ENCODE results near the gene SDC1. TPM values are rescaled to one million over a fixed set of nuclear protein-coding genes. Genes with fewer than 3 reads are reported as not detected.

Gene SDC1
- total and polyA plus RNA-seq, 4 donors: 0.66 to 5.4 (median 1.4) TPM

- no peaks in the 10 kb centered on the region for H3K9me3 ChIP-seq (ENCODE audit: control insufficient read depth, low read length)
- H3K27me3 ChIP-seq (ENCODE audit: control insufficient read depth in 1 of 2, insufficient read depth in 2 of 2, low read length in 1 of 2): no peaks in the 10 kb centered on the region
- no peak for ATAC-seq (ENCODE audit: low FRiP score)
- H3K27ac ChIP-seq (ENCODE audit: low read depth in 1 of 2, low read length in 2 of 2): no peak overlapping the region
- intact Hi-C loops (cut with DNase I): no loop called here
- H3K36me3 ChIP-seq (ENCODE audit: control insufficient read depth in 1 of 2, insufficient read depth in 2 of 2, low read length in 1 of 2): no peaks in the 10 kb centered on the region
- no peak overlapping the region for H3K4me3 ChIP-seq (ENCODE audit: low read length in 2 of 2)
- DNase-seq: peak in 1 of 2 donors; percentile 57
- H3K4me1 ChIP-seq (ENCODE audit: control insufficient read depth in 1 of 2, insufficient read depth in 2 of 2, low read length in 2 of 2): no peaks in the 10 kb centered on the region
- 93 to 95% methylated on average over 20 to 21 of the region's 21 CpGs for WGBS, 2 donors
These were observed 7.6 kb downstream of the SDC1 start for GRCh38 chr2:20217041-20217970.

- no peak overlapping the region for H3K27ac ChIP-seq (ENCODE audit: low read depth in 1 of 2, low read length in 2 of 2)
- H3K4me1 ChIP-seq (ENCODE audit: control insufficient read depth in 1 of 2, insufficient read depth in 2 of 2, low read length in 2 of 2): no peaks in the 10 kb centered on the region
- ATAC-seq (ENCODE audit: low FRiP score) (no peak), DNase-seq (peak in 1 of 2 donors; percentile 68)
- no peaks in the 10 kb centered on the region for H3K27me3 ChIP-seq (ENCODE audit: control insufficient read depth in 1 of 2, insufficient read depth in 2 of 2, low read length in 1 of 2)
- no peaks in the 10 kb centered on the region for H3K36me3 ChIP-seq (ENCODE audit: control insufficient read depth in 1 of 2, insufficient read depth in 2 of 2, low read length in 1 of 2)
- no peaks in the 10 kb centered on the region for H3K9me3 ChIP-seq (ENCODE audit: control insufficient read depth, low read length)
- intact Hi-C loops (cut with DNase I): no loop called here
- no peak overlapping the region for H3K4me3 ChIP-seq (ENCODE audit: low read length in 2 of 2)
- 93% methylated on average over 22 of the region's 22 CpGs for WGBS, 2 donors
These were observed 8.6 kb downstream of the SDC1 start for GRCh38 chr2:20216130-20217025.

GRCh38 chr2:20215183-20216040 lies 9.5 kb downstream of the SDC1 start:
- ATAC-seq (ENCODE audit: low FRiP score) (no peak), DNase-seq (peak in 1 of 2 donors; percentile 57)
- no peak overlapping the region for H3K4me3 ChIP-seq (ENCODE audit: low read length in 2 of 2)
- no peaks in the 10 kb centered on the region for H3K27me3 ChIP-seq (ENCODE audit: control insufficient read depth in 1 of 2, insufficient read depth in 2 of 2, low read length in 1 of 2)
- intact Hi-C loops (cut with DNase I): no loop called here
- no peaks in the 10 kb centered on the region for H3K4me1 ChIP-seq (ENCODE audit: control insufficient read depth in 1 of 2, insufficient read depth in 2 of 2, low read length in 2 of 2)
- H3K9me3 ChIP-seq (ENCODE audit: control insufficient read depth, low read length): no peaks in the 10 kb centered on the region
- WGBS, 2 donors: 89 to 92% methylated on average over 13 of the region's 13 CpGs
- H3K27ac ChIP-seq (ENCODE audit: low read depth in 1 of 2, low read length in 2 of 2): no peak overlapping the region
- H3K36me3 ChIP-seq (ENCODE audit: control insufficient read depth in 1 of 2, insufficient read depth in 2 of 2, low read length in 1 of 2): no peaks in the 10 kb centered on the region

GRCh38 chr2:20214566-20215182 lies 10.3 kb downstream of the SDC1 start:
- no peak overlapping the region for H3K4me3 ChIP-seq (ENCODE audit: low read length in 2 of 2)
- no peak for DNase-seq
- H3K36me3 ChIP-seq (ENCODE audit: control insufficient read depth in 1 of 2, insufficient read depth in 2 of 2, low read length in 1 of 2): no peaks in the 10 kb centered on the region
- no peaks in the 10 kb centered on the region for H3K27me3 ChIP-seq (ENCODE audit: control insufficient read depth in 1 of 2, insufficient read depth in 2 of 2, low read length in 1 of 2)
- WGBS, 2 donors: 83 to 91% methylated on average over 2 of the region's 2 CpGs
- ATAC-seq (ENCODE audit: low FRiP score): no peak
- intact Hi-C loops (cut with DNase I): no loop called here
- no peaks in the 10 kb centered on the region for H3K9me3 ChIP-seq (ENCODE audit: control insufficient read depth, low read length)
- no peaks in the 10 kb centered on the region for H3K4me1 ChIP-seq (ENCODE audit: control insufficient read depth in 1 of 2, insufficient read depth in 2 of 2, low read length in 2 of 2)
- H3K27ac ChIP-seq (ENCODE audit: low read depth in 1 of 2, low read length in 2 of 2): no peak overlapping the region

- ATAC-seq (ENCODE audit: low FRiP score): no peak
- no peak overlapping the region for H3K27ac ChIP-seq (ENCODE audit: low read depth in 1 of 2, low read length in 2 of 2)
- WGBS, 2 donors: 83 to 88% methylated on average over 9 of the region's 9 CpGs
These were observed 11.0 kb downstream of the SDC1 start for GRCh38 chr2:20213651-20214565.

GRCh38 chr2:20212871-20213503 lies 11.9 kb downstream of the SDC1 start:
- DNase-seq: no peak
- ATAC-seq (ENCODE audit: low FRiP score): no peak
- Histone ChIP-seq H3K9me3 (ENCODE audit: control insufficient read depth, low read length) (no peaks in the 10 kb centered on the region), H3K36me3 (ENCODE audit: control insufficient read depth in 1 of 2, insufficient read depth in 2 of 2, low read length in 1 of 2) (no peaks in the 10 kb centered on the region), H3K27me3 (ENCODE audit: control insufficient read depth in 1 of 2, insufficient read depth in 2 of 2, low read length in 1 of 2) (no peaks in the 10 kb centered on the region), H3K4me1 (ENCODE audit: control insufficient read depth in 1 of 2, insufficient read depth in 2 of 2, low read length in 2 of 2) (no peaks in the 10 kb centered on the region), H3K4me3 (ENCODE audit: low read length in 2 of 2) (no peak overlapping the region), H3K27ac (ENCODE audit: low read depth in 1 of 2, low read length in 2 of 2) (no peak overlapping the region)
- WGBS, 2 donors: 77 to 82% methylated on average over 16 of the region's 16 CpGs
- intact Hi-C loops (cut with DNase I): no loop called here

More at GRCh38 chr2:20213651-20214565, 11.0 kb downstream of the SDC1 start:
- Histone ChIP-seq H3K4me3 (ENCODE audit: low read length in 2 of 2) (no peak overlapping the region), H3K4me1 (ENCODE audit: control insufficient read depth in 1 of 2, insufficient read depth in 2 of 2, low read length in 2 of 2) (no peaks in the 10 kb centered on the region), H3K9me3 (ENCODE audit: control insufficient read depth, low read length) (no peaks in the 10 kb centered on the region), H3K27me3 (ENCODE audit: control insufficient read depth in 1 of 2, insufficient read depth in 2 of 2, low read length in 1 of 2) (no peaks in the 10 kb centered on the region), H3K36me3 (ENCODE audit: control insufficient read depth in 1 of 2, insufficient read depth in 2 of 2, low read length in 1 of 2) (no peaks in the 10 kb centered on the region)
- intact Hi-C loops (cut with DNase I): no loop called here
- peak in 1 of 2 donors; percentile 48 for DNase-seq

DNA sequence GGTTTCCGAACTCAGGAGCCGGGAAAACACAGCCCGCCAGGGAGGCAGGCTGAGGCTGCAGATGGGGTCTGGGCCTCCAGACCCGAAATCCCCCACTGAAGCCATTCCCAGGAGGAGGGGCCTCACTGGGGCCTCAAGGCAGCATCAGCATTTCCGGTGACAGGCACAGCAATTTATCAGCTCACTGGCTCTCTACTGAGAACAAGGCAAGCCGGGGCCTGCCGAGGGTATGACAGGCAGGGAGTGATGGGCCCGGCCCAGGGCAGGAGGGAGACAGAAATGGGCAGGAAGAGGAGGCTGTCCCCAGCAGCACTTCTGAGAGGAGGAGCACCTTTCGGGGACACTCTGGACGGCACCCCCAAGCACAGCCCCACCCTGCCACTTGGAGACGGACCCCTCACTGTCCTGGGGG lies 12.5 kb downstream of the SDC1 start:
- DNase-seq (no peak), ATAC-seq (ENCODE audit: low FRiP score) (no peak)
- no peak overlapping the region for H3K27ac ChIP-seq (ENCODE audit: low read depth in 1 of 2, low read length in 2 of 2)
- intact Hi-C loops (cut with DNase I): no loop called here
- no peaks in the 10 kb centered on the region for H3K9me3 ChIP-seq (ENCODE audit: control insufficient read depth, low read length)
- no peaks in the 10 kb centered on the region for H3K4me1 ChIP-seq (ENCODE audit: control insufficient read depth in 1 of 2, insufficient read depth in 2 of 2, low read length in 2 of 2)
- H3K27me3 ChIP-seq (ENCODE audit: control insufficient read depth in 1 of 2, insufficient read depth in 2 of 2, low read length in 1 of 2): no peaks in the 10 kb centered on the region
- H3K4me3 ChIP-seq (ENCODE audit: low read length in 2 of 2): no peak overlapping the region
- H3K36me3 ChIP-seq (ENCODE audit: control insufficient read depth in 1 of 2, insufficient read depth in 2 of 2, low read length in 1 of 2): no peaks in the 10 kb centered on the region
- WGBS, 2 donors: 63 to 74% methylated on average over 11 of the region's 11 CpGs

Measured in aorta (tissue), 5 donors.